ENCODE measurements around the gene EDEM1. TPM values are rescaled to one million over a fixed set of nuclear protein-coding genes. Genes with fewer than 3 reads are reported as not detected.
A peak's percentile ranks its signal among the peaks of the same experiment; 100 is the strongest.

EDEM1 gene
- total RNA-seq, 1 donor from 2014 or later: 62.7 TPM

GRCh38 chr3:5140230-5140621, 47.3 kb upstream of the EDEM1 start:
- peaks cover 90% of the 10 kb centered on the region for H4K20me1 ChIP-seq (ENCODE audit: insufficient read depth, low read length)
- H3K9me3 ChIP-seq (ENCODE audit: insufficient read depth, low read depth, low read length): no peaks in the 10 kb centered on the region
- peaks cover 5% of the 10 kb centered on the region for H3K36me3 Mint-ChIP-seq (ENCODE audit: low read depth, unreplicated experiment)
- peaks cover 96% of the 10 kb centered on the region for H3K79me2 ChIP-seq (ENCODE audit: insufficient read depth, low read length)
- H3K4me3 ChIP-seq (ENCODE audit: insufficient read depth, low read depth, low read length): no peak overlapping the region
- peaks cover 36% of the 10 kb centered on the region for H3K4me1 Mint-ChIP-seq (ENCODE audit: low read depth, unreplicated experiment)
- H3K36me3 ChIP-seq (ENCODE audit: insufficient read depth, low read length): no peaks in the 10 kb centered on the region
- no peak overlapping the region for H3K4me2 ChIP-seq (ENCODE audit: low read length)
- no peak overlapping the region for H3K9ac ChIP-seq (ENCODE audit: low read length)
- no peak for FAIRE-seq
- H3K27ac Mint-ChIP-seq (ENCODE audit: unreplicated experiment): peak overlapping the region; percentile 73
- H3K27me3 Mint-ChIP-seq (ENCODE audit: low read depth, unreplicated experiment): no peaks in the 10 kb centered on the region
- H3K27ac ChIP-seq (ENCODE audit: low read depth, low read length): no peak overlapping the region
- no peak for DNase-seq (ENCODE audit: low read depth)
- no peak overlapping the region for H2AFZ ChIP-seq (ENCODE audit: low read depth, low read length)
- H3K4me3 Mint-ChIP-seq (ENCODE audit: unreplicated experiment): no peak overlapping the region
- peaks cover 12% of the 10 kb centered on the region for H3K4me1 ChIP-seq (ENCODE audit: insufficient read depth, low read length)
- peaks cover 15% of the 10 kb centered on the region for H3K9me3 Mint-ChIP-seq (ENCODE audit: unreplicated experiment)
- H3K27me3 ChIP-seq (ENCODE audit: insufficient read depth, low read length): no peaks in the 10 kb centered on the region
- TF ChIP-seq CTCF (IDR thresholded peaks at IDR 0.05; ENCODE audit: insufficient read depth, low read depth, low read length) (no peak), EZH2 (IDR thresholded peaks at IDR 0.05; ENCODE audit: insufficient read depth, low read length) (no peak)

- H3K36me3 Mint-ChIP-seq (ENCODE audit: low read depth, unreplicated experiment): peaks cover 11% of the 10 kb centered on the region
- H3K9ac ChIP-seq (ENCODE audit: low read length): no peak overlapping the region
Observed at GRCh38 chr3:5140839-5141238, 46.7 kb upstream of the EDEM1 start.

More at GRCh38 chr3:5140839-5141238, 46.7 kb upstream of the EDEM1 start:
- Histone ChIP-seq H2AFZ (ENCODE audit: low read depth, low read length) (no peak overlapping the region), H4K20me1 (ENCODE audit: insufficient read depth, low read length) (peaks cover 96% of the 10 kb centered on the region), H3K9me3 (ENCODE audit: insufficient read depth, low read depth, low read length) (no peaks in the 10 kb centered on the region), H3K36me3 (ENCODE audit: insufficient read depth, low read length) (no peaks in the 10 kb centered on the region), H3K27ac (ENCODE audit: low read depth, low read length) (no peak overlapping the region), H3K79me2 (ENCODE audit: insufficient read depth, low read length) (peaks cover 99% of the 10 kb centered on the region), H3K4me3 (ENCODE audit: insufficient read depth, low read depth, low read length) (no peak overlapping the region), H3K4me1 (ENCODE audit: insufficient read depth, low read length) (peaks cover 12% of the 10 kb centered on the region), H3K27me3 (ENCODE audit: insufficient read depth, low read length) (no peaks in the 10 kb centered on the region), H3K4me2 (ENCODE audit: low read length) (no peak overlapping the region)
- peaks cover 17% of the 10 kb centered on the region for H3K9me3 Mint-ChIP-seq (ENCODE audit: unreplicated experiment)
- no peak for TF ChIP-seq EZH2 (IDR thresholded peaks at IDR 0.05; ENCODE audit: insufficient read depth, low read length)
- TF ChIP-seq CTCF (IDR thresholded peaks at IDR 0.05; ENCODE audit: insufficient read depth, low read depth, low read length): no peak
- H3K4me3 Mint-ChIP-seq (ENCODE audit: unreplicated experiment): no peak overlapping the region
- DNase-seq (ENCODE audit: low read depth): no peak
- H3K4me1 Mint-ChIP-seq (ENCODE audit: low read depth, unreplicated experiment): peaks cover 36% of the 10 kb centered on the region
- FAIRE-seq: no peak
- no peak overlapping the region for H3K27ac Mint-ChIP-seq (ENCODE audit: unreplicated experiment)
- H3K27me3 Mint-ChIP-seq (ENCODE audit: low read depth, unreplicated experiment): no peaks in the 10 kb centered on the region
